GM12872 (cell line): Measurements from ENCODE around the gene LRRC45.

ENCODE experiments used
- TF ChIP-seq, protein P1 (sequence below): IDR thresholded peaks from 3 replicates; pipeline ENCODE4 v1.5.1; 2011; ENCODE audit warnings: low read depth, mild to moderate bottlenecking, low read length, moderate library complexity; ENCODE audit not compliant: insufficient read depth

The LRRC45 gene

DNA sequence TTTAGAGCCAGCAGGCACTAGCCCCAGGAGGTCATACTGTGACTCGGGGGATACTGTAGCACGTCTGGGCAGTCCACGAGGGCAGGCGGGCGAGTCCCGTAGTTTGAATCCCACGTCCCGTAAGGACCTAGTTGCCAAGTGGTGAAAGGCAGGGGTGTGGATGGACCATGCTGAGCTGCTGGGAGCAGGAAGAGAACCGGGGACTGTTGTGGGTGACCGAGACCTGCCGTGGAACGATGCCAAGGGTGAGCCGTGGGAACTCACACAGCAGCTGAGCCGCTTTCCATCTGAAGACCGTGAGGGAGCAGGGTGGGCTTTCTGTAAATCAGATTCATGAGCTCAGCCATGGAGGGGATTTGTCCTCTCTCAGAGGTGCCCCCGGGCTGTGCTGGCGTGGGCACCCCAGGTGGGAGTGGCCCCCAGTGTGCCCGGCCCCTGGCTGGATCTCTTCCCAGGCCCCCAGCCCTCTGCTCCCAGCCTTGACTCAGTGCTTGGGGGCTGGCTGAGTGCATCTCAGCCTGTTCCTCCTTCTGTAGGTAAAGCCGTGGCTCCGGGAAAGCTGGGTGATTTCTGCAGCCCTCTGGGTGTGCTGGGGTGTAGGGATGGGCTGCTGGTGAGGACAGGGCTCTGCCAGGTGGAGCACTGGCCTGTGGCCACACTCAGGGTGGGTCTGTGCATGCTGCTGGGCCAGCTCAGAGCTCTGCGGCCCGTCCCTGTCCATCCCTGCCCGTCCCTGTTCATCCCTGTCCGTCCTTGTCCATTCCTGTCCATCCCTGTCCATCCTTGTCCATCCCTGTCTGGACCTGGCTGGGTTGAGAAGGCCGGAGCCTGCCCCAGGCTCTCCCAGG lies 32.0 kb upstream of the LRRC45 start:
- TF ChIP-seq, protein P1, sequence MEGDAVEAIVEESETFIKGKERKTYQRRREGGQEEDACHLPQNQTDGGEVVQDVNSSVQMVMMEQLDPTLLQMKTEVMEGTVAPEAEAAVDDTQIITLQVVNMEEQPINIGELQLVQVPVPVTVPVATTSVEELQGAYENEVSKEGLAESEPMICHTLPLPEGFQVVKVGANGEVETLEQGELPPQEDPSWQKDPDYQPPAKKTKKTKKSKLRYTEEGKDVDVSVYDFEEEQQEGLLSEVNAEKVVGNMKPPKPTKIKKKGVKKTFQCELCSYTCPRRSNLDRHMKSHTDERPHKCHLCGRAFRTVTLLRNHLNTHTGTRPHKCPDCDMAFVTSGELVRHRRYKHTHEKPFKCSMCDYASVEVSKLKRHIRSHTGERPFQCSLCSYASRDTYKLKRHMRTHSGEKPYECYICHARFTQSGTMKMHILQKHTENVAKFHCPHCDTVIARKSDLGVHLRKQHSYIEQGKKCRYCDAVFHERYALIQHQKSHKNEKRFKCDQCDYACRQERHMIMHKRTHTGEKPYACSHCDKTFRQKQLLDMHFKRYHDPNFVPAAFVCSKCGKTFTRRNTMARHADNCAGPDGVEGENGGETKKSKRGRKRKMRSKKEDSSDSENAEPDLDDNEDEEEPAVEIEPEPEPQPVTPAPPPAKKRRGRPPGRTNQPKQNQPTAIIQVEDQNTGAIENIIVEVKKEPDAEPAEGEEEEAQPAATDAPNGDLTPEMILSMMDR = no peak

DNA sequence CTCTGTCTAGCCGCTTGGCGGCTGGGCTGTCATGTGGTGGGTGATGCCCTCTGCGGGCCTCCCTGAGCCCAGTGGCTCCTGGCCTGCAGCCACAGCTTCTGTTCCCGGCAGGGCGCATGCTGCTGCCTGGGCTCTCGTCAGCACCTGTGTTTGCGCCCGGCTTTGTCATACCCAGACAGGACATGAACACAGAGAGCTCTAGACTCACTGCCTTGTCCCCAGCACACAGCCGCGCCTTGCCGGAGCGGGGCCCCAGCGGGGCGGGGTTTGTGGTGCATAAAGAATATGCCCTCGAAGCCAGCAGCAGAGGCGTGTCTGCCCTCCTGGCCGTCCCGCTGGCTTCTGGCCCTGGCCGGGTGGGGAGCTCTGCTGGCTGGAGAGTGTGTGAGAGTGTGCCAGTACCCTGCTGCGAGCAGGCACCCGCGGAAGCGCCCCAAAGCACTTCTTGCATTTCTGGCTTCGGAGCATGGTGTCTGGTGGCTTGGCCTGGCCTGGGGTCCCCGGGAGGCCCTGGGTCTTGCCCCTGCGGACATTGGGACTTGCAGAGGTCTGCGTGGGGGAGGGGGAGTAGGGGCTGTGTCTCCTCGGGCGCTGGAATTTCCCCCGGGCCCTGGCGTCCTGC lies 31.3 kb upstream of the LRRC45 start:
- TF ChIP-seq, protein P1 = no peak

DNA sequence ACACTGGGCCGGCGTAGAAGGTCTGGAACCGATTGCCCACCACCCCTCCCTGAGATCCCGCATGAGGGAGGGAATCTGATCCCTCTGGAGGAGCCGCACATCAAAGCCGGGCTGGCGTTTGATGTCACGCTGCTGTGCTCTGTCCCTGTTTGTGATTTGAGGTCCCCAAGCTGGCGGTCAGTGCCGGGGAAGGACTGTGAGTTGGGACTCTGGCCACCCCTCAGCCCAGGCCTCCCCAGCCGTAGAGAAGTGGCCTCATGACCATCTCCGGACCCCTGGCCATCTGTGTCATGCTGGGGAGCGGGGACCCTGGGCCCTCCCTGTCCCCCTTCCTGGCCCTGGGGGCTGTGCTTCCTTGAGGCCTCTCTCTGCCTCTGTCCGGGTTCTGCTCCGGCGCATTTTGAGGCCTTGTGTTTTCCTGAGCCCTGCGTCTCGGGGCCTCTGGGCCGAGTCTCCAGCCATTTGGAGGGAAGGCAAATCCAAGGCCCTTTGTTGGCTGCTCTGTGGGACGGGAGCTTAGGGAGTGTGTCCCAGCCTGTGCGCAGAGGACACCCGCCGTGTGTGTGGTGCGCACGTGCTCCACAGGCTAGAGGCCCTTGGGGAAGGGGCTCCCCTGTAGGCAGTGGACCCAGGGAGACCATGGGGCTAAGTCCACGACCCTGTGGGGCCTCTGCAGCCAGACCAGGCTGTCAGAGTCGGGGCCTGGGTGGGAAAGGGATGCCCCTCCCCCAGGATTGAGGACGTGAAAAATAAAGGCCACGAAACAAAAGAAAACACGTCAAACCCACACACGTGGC lies 30.6 kb upstream of the LRRC45 start:
- TF ChIP-seq, protein P1 = no peak

DNA sequence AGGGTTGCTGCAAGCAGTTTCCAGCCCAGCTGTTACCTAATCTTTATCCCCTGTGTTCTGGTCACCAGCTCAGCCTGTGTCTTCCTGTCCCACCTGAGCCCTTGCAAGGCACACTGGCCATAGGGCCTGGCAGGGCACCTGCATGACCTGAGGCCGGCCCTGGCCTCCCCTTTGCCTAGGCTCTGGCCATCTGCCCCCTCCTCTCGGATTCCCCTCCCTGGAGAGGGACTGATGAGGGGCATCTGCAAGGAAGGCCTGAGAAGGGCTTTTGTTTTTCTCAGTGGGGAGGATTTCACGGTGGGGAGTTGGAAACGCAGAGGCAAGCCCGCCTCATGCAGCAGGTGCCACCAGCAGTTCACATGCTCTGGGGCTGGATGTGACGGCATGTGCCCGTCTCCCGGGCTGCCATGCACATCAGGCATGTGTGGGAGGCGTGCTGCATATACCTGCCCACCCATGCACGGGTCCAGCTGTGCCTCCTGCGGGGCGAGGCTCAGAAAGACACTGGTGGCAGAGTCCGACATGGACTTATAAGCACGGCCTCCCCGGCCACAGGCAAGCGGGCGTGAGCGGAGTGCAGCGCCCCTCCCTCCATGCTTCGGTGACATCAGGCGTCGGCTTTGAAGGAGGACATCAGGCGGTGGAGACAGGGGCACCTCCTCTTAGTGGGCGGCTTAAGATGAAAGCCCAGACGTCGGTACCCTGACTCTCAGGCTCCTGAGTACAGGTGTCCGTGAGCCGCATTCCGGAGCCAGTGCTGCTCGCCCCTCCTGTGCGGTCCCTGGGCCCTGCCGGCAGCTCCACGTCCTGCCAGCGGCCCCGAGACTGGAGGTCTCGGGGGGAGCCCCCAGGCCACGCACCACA lies 29.1 kb upstream of the LRRC45 start:
- TF ChIP-seq, protein P1 = no peak

DNA sequence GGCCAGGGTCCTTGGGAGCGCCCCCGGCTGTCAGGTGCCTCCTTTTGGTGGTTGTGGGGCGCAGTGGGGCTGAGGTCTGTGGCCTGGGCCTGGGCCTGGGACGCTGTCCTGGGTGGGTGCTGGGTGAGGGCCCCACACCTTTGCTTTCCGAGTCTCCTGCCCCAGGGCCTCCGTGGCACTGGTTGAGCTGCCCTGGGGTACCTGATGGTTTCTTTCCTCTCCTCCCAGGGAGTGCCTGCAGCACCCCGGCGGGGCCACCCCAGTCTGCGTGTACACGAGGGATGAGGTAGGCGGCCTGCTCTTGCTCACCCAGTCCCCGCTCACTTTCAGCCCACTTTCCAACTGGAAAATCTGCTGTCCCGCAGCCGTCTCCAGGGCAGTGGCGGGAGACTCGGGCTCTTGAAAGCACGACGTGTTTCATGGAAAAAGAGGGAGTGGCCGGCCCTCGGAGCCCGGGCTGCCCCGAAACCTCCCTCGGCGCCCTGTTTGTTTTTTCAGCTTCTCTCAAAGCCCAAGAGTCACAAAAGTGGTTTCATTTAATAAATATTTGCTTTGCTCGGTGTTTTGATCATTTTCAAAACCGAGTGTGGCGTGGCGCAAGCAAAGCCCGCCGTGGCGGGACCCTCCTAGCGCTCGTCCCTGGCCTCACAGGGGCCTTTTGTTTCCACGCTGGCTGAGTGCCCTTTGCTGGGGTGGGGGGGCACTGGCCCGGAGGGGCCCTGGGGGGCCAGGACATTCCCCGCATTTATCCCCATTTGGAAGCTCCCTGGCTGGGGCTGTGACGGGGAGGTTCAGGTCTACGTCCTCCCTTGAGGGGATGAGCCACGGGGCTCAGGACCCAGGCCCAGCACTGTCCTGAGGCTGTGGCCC lies 28.3 kb upstream of the LRRC45 start:
- TF ChIP-seq, protein P1 = no peak

DNA sequence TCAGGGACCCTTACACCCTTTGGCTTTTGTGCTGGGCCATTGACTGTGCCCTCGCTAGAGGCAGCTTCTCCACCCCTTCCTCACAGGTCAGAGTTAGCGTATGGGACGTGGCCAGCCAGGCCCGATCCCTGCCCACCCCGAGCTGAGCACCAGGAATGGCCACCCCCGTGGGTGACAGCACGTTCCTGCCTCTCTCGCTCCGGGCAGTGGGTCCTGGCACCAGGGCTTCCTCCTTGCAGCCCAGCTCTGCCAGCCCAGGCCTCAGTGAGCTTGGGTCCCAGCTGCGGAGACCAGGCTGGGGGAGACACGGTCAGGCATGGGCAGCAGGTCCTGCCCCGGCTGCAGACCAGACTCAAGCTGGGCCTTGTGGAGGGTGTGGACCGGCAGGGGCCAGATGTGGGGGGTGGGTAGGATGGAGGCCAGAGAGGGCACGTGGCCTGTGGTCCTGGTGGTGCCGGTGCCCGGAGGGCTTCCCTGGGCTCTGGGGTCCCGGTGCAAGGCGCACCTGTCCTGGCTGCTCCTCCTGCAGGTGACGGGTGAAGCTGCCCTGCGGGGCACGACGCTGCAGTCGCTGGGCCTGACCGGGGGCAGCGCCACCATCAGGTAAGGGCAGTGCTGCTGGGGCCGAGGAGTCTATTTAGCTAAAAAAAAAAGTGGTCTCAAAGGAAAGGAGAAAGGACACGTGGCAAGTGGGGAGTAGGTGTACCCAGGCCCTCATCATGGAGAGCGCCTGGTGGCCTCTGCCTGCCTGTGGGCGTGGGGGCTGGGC lies 27.5 kb upstream of the LRRC45 start:
- TF ChIP-seq, protein P1 = no peak
